Activated CD4-positive, alpha-beta memory T cell treated with anti-CD3 and anti-CD28 coated beads for 36 hours (primary cell): Measurements from ENCODE around the gene TRIM34. TPM values are rescaled to one million over a fixed set of nuclear protein-coding genes. Genes with fewer than 3 reads are reported as not detected.
"Not testable (repeated sequence)": the region's sequence is repeated elsewhere in the genome, so short reads cannot be mapped to it uniquely, and the experiment has no call there.

Experiments
- CTCF ChIA-PET: fragments of 350-600 bp; sonication (Branson Sonifier 250); formaldehyde crosslinking; loops from one replicate; lab custom pipeline; 2021; ENCODE audit warnings: antibody characterized with exemption, inconsistent platforms; lab: Charles Lee
- POLR2A ChIA-PET: fragments of 350-600 bp; sonication (Branson Sonifier 250); formaldehyde crosslinking; loops from one replicate; lab custom pipeline; 2021; ENCODE audit warnings: antibody characterized with exemption; lab: Charles Lee
- DNase-seq: peaks from one replicate; pipeline ENCODE4 v3.0.0-alpha.2; 2020
- H3K27ac Mint-ChIP-seq: one replicate; pipeline ENCODE4 v1.8.0; 2021; ENCODE audit warnings: mixed read lengths
- H3K27me3 Mint-ChIP-seq: one replicate; pipeline ENCODE4 v1.8.0; 2021; ENCODE audit warnings: mixed read lengths
- H3K36me3 Mint-ChIP-seq: one replicate; pipeline ENCODE4 v1.8.0; 2021; ENCODE audit warnings: mixed read lengths
- H3K4me1 Mint-ChIP-seq: one replicate; pipeline ENCODE4 v1.8.0; 2021; ENCODE audit warnings: low read depth, mixed read lengths
- H3K4me3 Mint-ChIP-seq: one replicate; pipeline ENCODE4 v1.8.0; 2021; ENCODE audit warnings: mild to moderate bottlenecking, mixed read lengths
- H3K9me3 Mint-ChIP-seq: one replicate; pipeline ENCODE4 v1.8.0; 2021; ENCODE audit warnings: mixed read lengths
- intact Hi-C: fragments of 100-400 bp; cut with micrococcal nuclease; formaldehyde crosslinking; loops from one replicate; pipeline ENCODE4 v1.15.1; 2023
- total RNA-seq, 2 experiments: library from RNA; stranded (reverse); gene quantifications; one replicate each; pipeline ENCODE4 v1.2.3, GENCODE V29; 2021

Gene TRIM34
- total RNA-seq, 2 experiments from 2014 or later = 9.6 to 11.9 TPM

GRCh38 chr11:5600374-5600851, 24.4 kb upstream of the TRIM34 start:
- Mint-ChIP-seq H3K9me3 (no peaks in the 10 kb centered on the region), H3K27ac (no peak overlapping the region), H3K36me3 (no peaks in the 10 kb centered on the region), H3K4me3 (no peak overlapping the region), H3K27me3 (peaks cover 8% of the 10 kb centered on the region), H3K4me1 (peaks cover 8% of the 10 kb centered on the region)
- ChIA-PET POLR2A (no interaction called here), CTCF (interaction anchor here (0.6 to 2.4 kb wide), 15 partner anchors 9 to 447 kb away, joined by 3 to 13 read pairs (median 4); partner anchors contain the start of genes TRIM22 and TRIM5)
- intact Hi-C loops = loop anchor here (1.0 to 5.0 kb wide), 4 partner anchors 85 to 292 kb away; partner anchors contain the start of genes OR52E5, OR52N2 and TRIM5
- DNase-seq = peak; percentile 72

- H3K4me3 Mint-ChIP-seq, H3K36me3 Mint-ChIP-seq, POLR2A ChIA-PET, DNase-seq, H3K27me3 Mint-ChIP-seq, H3K4me1 Mint-ChIP-seq, CTCF ChIA-PET, H3K9me3 Mint-ChIP-seq, H3K27ac Mint-ChIP-seq: not testable (repeated sequence)
- intact Hi-C loops = loop anchor here (5.0 kb wide), 1 partner anchor 290 kb away; the partner anchor contains the start of gene OR52E5
Observed at GRCh38 chr11:5602791-5603190, 22.0 kb upstream of the TRIM34 start.

GRCh38 chr11:5603326-5603725, 21.5 kb upstream of the TRIM34 start:
- intact Hi-C loops = loop anchor here (5.0 kb wide), 1 partner anchor 289 kb away; the partner anchor contains the start of gene OR52E5
- POLR2A ChIA-PET = no interaction called here
- H3K27ac Mint-ChIP-seq = no peak overlapping the region
- no peak overlapping the region for H3K4me3 Mint-ChIP-seq
- peaks cover 3% of the 10 kb centered on the region for H3K27me3 Mint-ChIP-seq
- no peaks in the 10 kb centered on the region for H3K4me1 Mint-ChIP-seq
- no peak for DNase-seq
- no peaks in the 10 kb centered on the region for H3K9me3 Mint-ChIP-seq
- no peaks in the 10 kb centered on the region for H3K36me3 Mint-ChIP-seq
- CTCF ChIA-PET = no interaction called here

- Mint-ChIP-seq H3K9me3 (no peaks in the 10 kb centered on the region), H3K27me3 (no peaks in the 10 kb centered on the region), H3K4me1 (no peaks in the 10 kb centered on the region), H3K4me3 (no peak overlapping the region), H3K36me3 (no peaks in the 10 kb centered on the region), H3K27ac (no peak overlapping the region)
- CTCF ChIA-PET = interaction anchor here (1.1 kb wide), 1 partner anchor 204 kb away, joined by 3 read pairs; no protein-coding TSS in a partner anchor
- POLR2A ChIA-PET = no interaction called here
- no peak for DNase-seq
- intact Hi-C loops = loop anchor here (5.0 kb wide), 1 partner anchor 287 kb away; the partner anchor contains the start of gene OR52E5
Observed at GRCh38 chr11:5604896-5605295, 19.9 kb upstream of the TRIM34 start.

GRCh38 chr11:5605849-5606248, 19.0 kb upstream of the TRIM34 start:
- peaks cover 3% of the 10 kb centered on the region for H3K4me1 Mint-ChIP-seq
- H3K4me3 Mint-ChIP-seq = no peak overlapping the region
- CTCF ChIA-PET = interaction anchor here (0.6 kb wide), 1 partner anchor 190 kb away, joined by 4 read pairs; no protein-coding TSS in a partner anchor
- no peaks in the 10 kb centered on the region for H3K36me3 Mint-ChIP-seq
- H3K27me3 Mint-ChIP-seq = no peaks in the 10 kb centered on the region
- POLR2A ChIA-PET = no interaction called here
- no peak for DNase-seq
- intact Hi-C loops = no loop called here
- no peaks in the 10 kb centered on the region for H3K9me3 Mint-ChIP-seq
- H3K27ac Mint-ChIP-seq = no peak overlapping the region

- H3K4me3 Mint-ChIP-seq = no peak overlapping the region
- no peaks in the 10 kb centered on the region for H3K36me3 Mint-ChIP-seq
- no peaks in the 10 kb centered on the region for H3K9me3 Mint-ChIP-seq
- CTCF ChIA-PET = no interaction called here
- no peak overlapping the region for H3K27ac Mint-ChIP-seq
- H3K27me3 Mint-ChIP-seq = no peaks in the 10 kb centered on the region
- DNase-seq = no peak
- H3K4me1 Mint-ChIP-seq = peaks cover 3% of the 10 kb centered on the region
- intact Hi-C loops = no loop called here
- POLR2A ChIA-PET = no interaction called here
Observed at GRCh38 chr11:5608808-5609207, 16.0 kb upstream of the TRIM34 start.

- no peak for DNase-seq
- Mint-ChIP-seq H3K4me1 (peaks cover 3% of the 10 kb centered on the region), H3K36me3 (no peaks in the 10 kb centered on the region), H3K4me3 (no peak overlapping the region), H3K9me3 (no peaks in the 10 kb centered on the region), H3K27me3 (no peaks in the 10 kb centered on the region), H3K27ac (no peak overlapping the region)
- POLR2A ChIA-PET = no interaction called here
- CTCF ChIA-PET = no interaction called here
- intact Hi-C loops = no loop called here
Observed at GRCh38 chr11:5610446-5610845, 14.4 kb upstream of the TRIM34 start.

GRCh38 chr11:5611627-5612026, 13.2 kb upstream of the TRIM34 start:
- POLR2A ChIA-PET = no interaction called here
- intact Hi-C loops = no loop called here
- no peaks in the 10 kb centered on the region for H3K27me3 Mint-ChIP-seq
- peaks cover 3% of the 10 kb centered on the region for H3K4me1 Mint-ChIP-seq
- no peak overlapping the region for H3K4me3 Mint-ChIP-seq
- no peaks in the 10 kb centered on the region for H3K9me3 Mint-ChIP-seq
- CTCF ChIA-PET = no interaction called here
- H3K27ac Mint-ChIP-seq = no peak overlapping the region
- DNase-seq = no peak
- H3K36me3 Mint-ChIP-seq = no peaks in the 10 kb centered on the region

- ChIA-PET POLR2A (no interaction called here), CTCF (interaction anchor here (1.0 to 1.2 kb wide), 2 partner anchors 19 to 65 kb away, joined by 3 read pairs; no protein-coding TSS in a partner anchor)
- Mint-ChIP-seq H3K27me3 (no peaks in the 10 kb centered on the region), H3K9me3 (no peaks in the 10 kb centered on the region), H3K27ac (no peak overlapping the region), H3K4me1 (peaks cover 2% of the 10 kb centered on the region), H3K4me3 (no peak overlapping the region), H3K36me3 (no peaks in the 10 kb centered on the region)
- intact Hi-C loops = no loop called here
- DNase-seq = no peak
Observed at GRCh38 chr11:5618807-5619206, 6.0 kb upstream of the TRIM34 start.

- H3K9me3 Mint-ChIP-seq = no peaks in the 10 kb centered on the region
- peaks cover 18% of the 10 kb centered on the region for H3K4me1 Mint-ChIP-seq
- H3K4me3 Mint-ChIP-seq = no peak overlapping the region
- ChIA-PET POLR2A (no interaction called here), CTCF (no interaction called here)
- H3K36me3 Mint-ChIP-seq = no peaks in the 10 kb centered on the region
- H3K27ac Mint-ChIP-seq = no peak overlapping the region
- DNase-seq = no peak
- H3K27me3 Mint-ChIP-seq = no peaks in the 10 kb centered on the region
- intact Hi-C loops = loop anchor here (10.0 kb wide), 1 partner anchor 1016 kb away; the partner anchor contains the start of gene TRIM68
Observed at GRCh38 chr11:5620651-5621521, 3.9 kb upstream of the TRIM34 start.

- ChIA-PET POLR2A (no interaction called here), CTCF (no interaction called here)
- intact Hi-C loops = loop anchor here (10.0 kb wide), 1 partner anchor 1017 kb away; the partner anchor contains the start of gene TRIM68
Observed at GRCh38 chr11:5621580-5621979, 3.2 kb upstream of the TRIM34 start.

GRCh38 chr11:5622802-5623201, 2.0 kb upstream of the TRIM34 start:
- no peak overlapping the region for H3K27ac Mint-ChIP-seq
- ChIA-PET POLR2A (no interaction called here), CTCF (no interaction called here)

More at GRCh38 chr11:5621580-5621979, 3.2 kb upstream of the TRIM34 start:
- Mint-ChIP-seq H3K36me3 (peaks cover 1% of the 10 kb centered on the region), H3K27me3 (no peaks in the 10 kb centered on the region), H3K4me3 (no peak overlapping the region), H3K9me3 (no peaks in the 10 kb centered on the region), H3K4me1 (peaks cover 24% of the 10 kb centered on the region), H3K27ac (no peak overlapping the region)
- no peak for DNase-seq

More at GRCh38 chr11:5622802-5623201, 2.0 kb upstream of the TRIM34 start:
- Mint-ChIP-seq H3K27me3 (no peaks in the 10 kb centered on the region), H3K4me3 (no peak overlapping the region), H3K4me1 (peaks cover 35% of the 10 kb centered on the region), H3K36me3 (peaks cover 1% of the 10 kb centered on the region), H3K9me3 (no peaks in the 10 kb centered on the region)
- intact Hi-C loops = loop anchor here (10.0 kb wide), 1 partner anchor 1018 kb away; the partner anchor contains the start of gene TRIM68
- no peak for DNase-seq
